HS-27A (cell line): ENCODE results near the gene PMS2.
A peak's percentile ranks its signal among the peaks of the same experiment; 100 is the strongest.
"Not testable (repeated sequence)": the region's sequence is repeated elsewhere in the genome, so short reads cannot be mapped to it uniquely, and the experiment has no call there.

Source experiments
- DNase-seq: peaks from one replicate; pipeline ENCODE4 v3.0.0-alpha.2; 2012; ENCODE audit warnings: low read depth, missing footprints

The PMS2 gene

GRCh38 chr7:6008668-6009611, at the start of gene PMS2, which contains the start of gene AIMP2:
Gene PMS2 (minus strand): TSS chr7:6009049. CDS start chr7:6009019, 30 bp downstream.
Gene AIMP2 (plus strand): TSS chr7:6009272. CDS start chr7:6009364, 92 bp downstream.
- DNase-seq = peak; percentile 94

- DNase-seq = no peak
Observed at GRCh38 chr7:6057316-6058129, 48.7 kb upstream of the PMS2 start.

- DNase-seq = no peak
Observed at GRCh38 chr7:6056616-6057015, 47.8 kb upstream of the PMS2 start.

GRCh38 chr7:6051185-6051584, 42.3 kb upstream of the PMS2 start:
- DNase-seq = not testable (repeated sequence)

- DNase-seq = no peak
Observed at GRCh38 chr7:6049780-6050179, 40.9 kb upstream of the PMS2 start.

GRCh38 chr7:6035686-6036085, 26.8 kb upstream of the PMS2 start:
- no peak for DNase-seq

GRCh38 chr7:6035165-6035564, 26.3 kb upstream of the PMS2 start:
- DNase-seq = no peak

- DNase-seq = no peak
Observed at GRCh38 chr7:6032641-6033040, 23.8 kb upstream of the PMS2 start.

GRCh38 chr7:6032167-6032566, 23.3 kb upstream of the PMS2 start:
- DNase-seq = no peak

GRCh38 chr7:6031567-6031966, 22.7 kb upstream of the PMS2 start:
- DNase-seq = no peak

- DNase-seq = no peak
Observed at GRCh38 chr7:6030988-6031387, 22.1 kb upstream of the PMS2 start, which contains the start of gene ANKRD61. Gene ANKRD61 (plus strand): TSS chr7:6031376. CDS start chr7:6031376, 0 bp downstream.

- DNase-seq = no peak
Observed at GRCh38 chr7:6028563-6028962, 19.7 kb upstream of the PMS2 start.

- no peak for DNase-seq
Observed at GRCh38 chr7:6027806-6028365, 19.0 kb upstream of the PMS2 start.

- no peak for DNase-seq
Observed at GRCh38 chr7:6026820-6027311, 18.0 kb upstream of the PMS2 start.

GRCh38 chr7:6026011-6026819, 17.4 kb upstream of the PMS2 start:
- no peak for DNase-seq

GRCh38 chr7:6023974-6024435, 15.2 kb upstream of the PMS2 start:
- DNase-seq = no peak

- no peak for DNase-seq
Observed at GRCh38 chr7:6022707-6023106, 13.9 kb upstream of the PMS2 start.

- no peak for DNase-seq
Observed at GRCh38 chr7:6020371-6021286, 11.8 kb upstream of the PMS2 start.

- no peak for DNase-seq
Observed at GRCh38 chr7:6016653-6016966, 7.8 kb upstream of the PMS2 start.

GRCh38 chr7:6015917-6016652, 7.2 kb upstream of the PMS2 start:
- no peak for DNase-seq
